ENCODE results near the gene SLC1A2.

SLC1A2 gene

GRCh38 chr11:35414311-35414710, 5.0 kb downstream of the SLC1A2 start:
- DNase-seq (ENCODE audit: low spot score) (no peak), FAIRE-seq (no peak)

- DNase-seq (ENCODE audit: low spot score) = no peak
- no peak for FAIRE-seq
Observed at GRCh38 chr11:35413598-35413997, 5.8 kb downstream of the SLC1A2 start.

GRCh38 chr11:35412285-35412684, 7.1 kb downstream of the SLC1A2 start:
- DNase-seq (ENCODE audit: low spot score) (no peak), FAIRE-seq (no peak)

DNA sequence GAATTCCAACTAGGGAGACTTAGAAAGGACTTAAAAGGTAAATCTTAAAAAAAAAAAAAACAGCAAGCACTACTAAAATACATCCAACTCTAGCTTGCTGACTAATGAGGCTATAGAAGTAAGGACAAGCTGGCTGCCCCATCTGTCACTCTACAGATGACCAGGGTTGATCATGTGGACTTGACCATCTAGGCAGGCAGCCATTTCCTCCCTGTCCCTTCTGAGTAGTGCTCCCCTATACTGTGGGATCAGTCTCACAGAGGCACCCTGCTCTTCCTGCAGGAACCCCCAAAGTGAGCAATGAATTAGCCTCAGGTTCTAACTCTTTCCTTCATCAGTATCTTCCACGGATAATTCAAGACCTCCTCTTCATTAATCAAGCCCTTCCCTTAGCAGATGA, 12.3 kb downstream of the SLC1A2 start:
- no peak for DNase-seq (ENCODE audit: low spot score)
- FAIRE-seq = no peak

DNA sequence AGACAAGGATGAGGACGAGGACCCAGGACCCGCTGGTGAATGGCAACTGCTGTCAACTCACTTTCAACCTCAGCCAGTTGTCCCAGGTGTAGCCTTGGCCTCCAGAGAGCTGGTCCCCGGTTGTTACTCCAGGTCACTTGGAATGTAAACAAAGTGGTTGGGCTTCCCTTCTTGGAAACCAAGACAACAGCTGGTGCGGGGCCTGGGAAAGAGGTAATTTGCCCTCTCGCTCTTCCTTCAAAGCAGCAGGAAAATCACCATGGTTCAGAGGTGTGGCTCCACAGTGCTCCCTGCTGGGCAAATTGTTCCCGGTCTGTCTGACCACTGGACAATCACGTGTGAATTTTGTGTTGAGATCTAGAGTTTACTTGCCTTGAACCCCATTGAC, 15.0 kb downstream of the SLC1A2 start:
- DNase-seq (ENCODE audit: low spot score) = peak; percentile 8
- no peak for FAIRE-seq

DNA sequence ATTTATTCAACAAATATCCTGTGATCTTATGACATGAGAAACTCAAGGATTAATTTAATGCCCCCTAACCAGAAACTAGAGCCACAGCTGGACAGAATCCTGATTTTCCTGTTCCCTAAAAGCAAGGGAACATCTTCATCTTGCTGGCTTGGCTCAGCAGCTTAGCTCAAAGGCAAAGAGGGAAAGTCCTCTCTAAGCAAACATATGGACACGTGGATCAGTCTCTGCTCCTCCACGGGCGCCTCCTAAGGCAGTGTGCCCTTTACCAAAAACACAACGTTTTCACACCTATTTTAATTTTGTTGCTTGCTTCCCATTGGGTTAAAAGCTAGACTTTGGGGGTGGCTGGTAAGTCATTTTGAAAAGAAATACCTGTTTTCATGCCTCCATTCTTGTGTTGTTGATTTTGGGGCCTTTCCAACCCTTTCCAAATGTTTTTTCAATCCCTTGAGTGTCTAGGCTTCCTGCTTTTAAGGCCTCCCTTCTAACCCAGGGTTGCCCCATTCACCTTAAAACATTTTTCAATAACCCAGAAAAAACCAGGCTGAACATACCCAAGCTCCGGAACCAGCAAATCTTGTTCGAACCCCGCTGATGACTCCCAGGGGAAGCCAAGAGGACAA, 15.5 kb downstream of the SLC1A2 start:
- no peak for DNase-seq (ENCODE audit: low spot score)
- no peak for FAIRE-seq

DNA sequence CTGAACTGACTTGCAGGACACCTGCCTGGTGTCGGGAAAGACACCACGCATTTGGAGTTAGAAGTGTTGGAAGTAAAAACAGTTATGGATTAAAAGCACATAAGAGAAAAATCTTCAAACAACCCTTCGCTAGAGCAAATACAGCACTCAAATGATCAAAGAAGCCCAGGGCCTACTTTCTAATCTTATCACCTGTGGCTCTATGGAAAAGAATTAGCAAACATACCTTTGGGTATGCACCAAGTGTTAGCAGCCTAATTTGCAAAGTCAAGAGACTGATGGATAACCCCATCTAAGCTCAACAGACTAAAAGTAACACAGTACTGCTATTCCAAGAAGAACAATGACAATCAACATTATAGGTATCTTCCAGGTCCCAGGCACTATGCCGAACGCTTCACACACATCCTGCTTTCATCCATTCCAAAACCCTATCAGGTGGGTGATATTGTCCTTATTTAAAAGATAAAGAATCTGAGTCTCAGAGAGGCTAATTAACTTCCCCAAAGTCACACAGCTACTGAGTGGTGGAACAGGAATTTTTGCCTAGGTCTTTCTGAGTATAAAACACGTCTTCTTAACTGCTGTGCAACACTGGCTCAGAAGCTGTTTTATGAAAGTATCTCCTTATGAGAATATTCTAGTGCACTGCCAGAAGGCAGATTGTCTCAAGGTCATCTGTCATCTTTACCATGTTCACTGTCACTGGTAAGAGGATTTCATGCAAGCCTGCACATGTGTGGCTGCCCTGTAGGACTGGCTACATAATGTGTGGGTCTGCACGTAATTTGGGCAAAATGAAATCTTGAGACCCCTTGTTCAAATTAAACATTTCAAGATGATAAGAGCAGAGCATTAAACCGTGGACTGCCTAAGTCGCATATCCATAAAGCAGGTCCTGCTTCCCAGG, 16.4 kb downstream of the SLC1A2 start:
- DNase-seq (ENCODE audit: low spot score) (no peak), FAIRE-seq (no peak)

DNA sequence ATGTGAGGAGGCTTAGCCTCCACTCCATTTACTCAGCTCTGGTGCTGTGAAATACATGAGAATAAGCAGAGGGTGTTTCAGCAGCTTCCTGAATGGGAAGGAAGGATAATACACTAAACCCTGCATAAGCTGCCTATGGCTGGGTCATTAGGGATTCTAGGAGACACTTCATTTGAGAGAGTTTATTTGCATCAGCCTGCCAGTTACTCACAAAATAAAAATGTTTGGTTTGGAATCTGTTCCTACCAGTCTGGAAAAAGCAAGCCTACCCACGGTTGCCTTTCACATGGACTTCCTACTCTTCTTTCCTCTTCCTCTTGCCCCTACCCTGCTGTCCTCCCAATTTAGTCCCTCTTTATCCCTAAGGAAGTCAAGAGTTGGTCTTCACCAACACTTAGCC, 20.5 kb downstream of the SLC1A2 start:
- DNase-seq (ENCODE audit: low spot score) (no peak), FAIRE-seq (no peak)

DNA sequence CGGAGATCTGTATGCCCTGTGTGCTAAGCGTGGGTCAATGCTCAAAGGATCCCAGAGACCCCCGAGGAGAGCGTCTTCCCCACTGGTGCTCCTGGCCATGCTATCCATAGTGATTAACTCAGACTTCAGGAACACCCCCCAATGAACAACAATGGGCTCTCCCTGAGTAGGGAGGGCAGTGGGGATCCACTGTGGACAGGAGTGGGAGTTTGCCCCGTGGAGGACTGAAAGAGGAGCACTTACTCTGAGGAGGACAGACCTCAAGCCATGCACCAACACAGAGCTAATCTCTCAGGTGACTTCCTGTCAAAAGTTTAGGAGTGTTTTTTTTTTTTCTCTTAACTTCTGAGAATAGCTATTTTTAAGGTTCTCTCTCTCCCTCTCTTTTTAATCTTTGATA, 24.4 kb downstream of the SLC1A2 start:
- no peak for FAIRE-seq
- no peak for DNase-seq (ENCODE audit: low spot score)

- no peak for DNase-seq (ENCODE audit: low spot score)
- FAIRE-seq = no peak
Observed at GRCh38 chr11:35393098-35393497, 26.3 kb downstream of the SLC1A2 start.

DNA sequence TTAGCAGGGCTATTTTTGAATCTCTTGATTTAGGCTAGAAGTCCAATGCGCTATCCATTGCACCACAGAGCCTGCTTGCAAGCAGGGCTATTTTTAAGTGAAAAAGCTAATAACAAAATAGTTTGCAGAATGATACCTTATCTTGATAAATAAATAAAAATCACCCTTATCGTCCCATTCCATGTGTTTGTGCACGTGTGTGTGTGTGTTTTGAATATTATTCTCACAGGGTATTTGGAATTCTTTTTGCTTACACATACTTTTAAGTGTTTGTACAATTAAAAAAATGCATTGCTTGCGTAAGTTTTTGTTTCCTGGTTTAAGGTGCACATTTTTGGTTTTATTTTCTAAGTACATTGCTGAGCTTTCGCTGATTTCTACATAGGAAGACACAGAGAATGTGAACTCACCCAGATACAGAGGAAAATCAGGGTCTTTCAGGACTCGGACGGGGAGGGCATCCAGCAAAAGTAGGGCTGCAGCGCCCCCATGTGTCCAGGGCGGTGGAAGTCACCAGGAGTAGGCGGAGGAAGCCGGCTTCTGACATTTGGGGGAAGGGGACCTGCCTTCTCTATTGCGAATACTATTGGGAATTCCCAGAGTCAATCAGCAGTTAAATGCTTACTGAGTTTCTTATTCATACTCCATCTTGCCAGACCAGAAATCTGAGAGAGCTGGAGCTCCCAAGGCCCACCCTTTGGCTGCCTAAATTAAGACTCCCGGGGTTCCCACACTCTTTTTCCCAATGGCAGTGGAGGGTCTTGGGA, 27.3 kb downstream of the SLC1A2 start:
- FAIRE-seq = no peak
- DNase-seq (ENCODE audit: low spot score) = peak; percentile 44

GRCh38 chr11:35390737-35391682, 28.3 kb downstream of the SLC1A2 start:
- peak; percentile 34 for DNase-seq (ENCODE audit: low spot score)
- no peak for FAIRE-seq

DNA sequence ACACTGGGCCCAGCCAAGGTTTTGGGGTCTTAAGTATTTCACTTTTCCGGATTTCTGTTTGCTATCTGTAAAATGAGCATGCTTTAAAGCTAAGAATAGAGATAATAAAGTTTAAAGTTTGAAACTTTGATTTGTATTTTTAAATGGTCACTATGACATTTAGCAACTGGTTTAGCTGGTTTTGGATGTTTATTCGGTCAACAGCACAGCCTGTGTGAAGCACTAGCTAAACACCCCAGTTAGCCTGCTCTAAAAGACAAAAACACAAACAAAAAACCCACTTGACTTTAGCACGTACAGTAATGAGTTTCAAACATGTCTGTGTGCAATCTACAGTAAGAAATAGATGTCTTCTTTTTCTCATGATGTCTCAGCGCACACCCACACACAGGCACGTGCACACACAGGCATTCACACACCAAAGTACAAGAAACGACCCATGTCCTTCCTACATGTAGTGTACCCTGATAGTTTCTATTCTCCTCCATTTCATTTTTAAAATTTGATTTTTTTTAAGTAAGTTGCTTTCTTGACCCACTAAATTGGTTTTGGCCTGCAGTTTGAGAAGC, 29.4 kb downstream of the SLC1A2 start:
- FAIRE-seq (no peak), DNase-seq (ENCODE audit: low spot score) (no peak)

DNA sequence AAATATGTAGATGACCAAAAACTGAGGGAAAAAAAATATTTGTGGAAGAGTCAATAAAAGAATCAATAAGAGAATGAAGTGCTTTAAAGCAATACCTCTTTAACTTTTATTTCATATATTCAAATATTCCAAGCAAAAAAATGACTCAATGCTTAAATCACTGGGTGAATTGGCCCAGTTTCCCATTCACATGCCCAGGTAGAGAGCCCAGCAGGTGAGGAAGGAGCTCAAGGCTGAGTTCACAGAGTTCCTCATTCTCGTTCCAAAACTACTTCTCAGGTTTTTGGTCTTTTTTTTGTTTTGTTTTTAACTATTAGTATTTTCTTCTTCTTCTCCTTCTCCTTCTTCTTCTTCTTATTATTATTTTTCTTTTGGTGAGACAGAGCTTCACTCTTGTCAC, 30.2 kb downstream of the SLC1A2 start:
- no peak for DNase-seq (ENCODE audit: low spot score)
- no peak for FAIRE-seq

GRCh38 chr11:35388061-35388460, 31.3 kb downstream of the SLC1A2 start:
- FAIRE-seq (no peak), DNase-seq (ENCODE audit: low spot score) (no peak)

GRCh38 chr11:35387111-35387982, 32.0 kb downstream of the SLC1A2 start:
- FAIRE-seq (no peak), DNase-seq (ENCODE audit: low spot score) (no peak)

GRCh38 chr11:35383953-35384352, 35.4 kb downstream of the SLC1A2 start:
- no peak for DNase-seq (ENCODE audit: low spot score)
- no peak for FAIRE-seq

DNA sequence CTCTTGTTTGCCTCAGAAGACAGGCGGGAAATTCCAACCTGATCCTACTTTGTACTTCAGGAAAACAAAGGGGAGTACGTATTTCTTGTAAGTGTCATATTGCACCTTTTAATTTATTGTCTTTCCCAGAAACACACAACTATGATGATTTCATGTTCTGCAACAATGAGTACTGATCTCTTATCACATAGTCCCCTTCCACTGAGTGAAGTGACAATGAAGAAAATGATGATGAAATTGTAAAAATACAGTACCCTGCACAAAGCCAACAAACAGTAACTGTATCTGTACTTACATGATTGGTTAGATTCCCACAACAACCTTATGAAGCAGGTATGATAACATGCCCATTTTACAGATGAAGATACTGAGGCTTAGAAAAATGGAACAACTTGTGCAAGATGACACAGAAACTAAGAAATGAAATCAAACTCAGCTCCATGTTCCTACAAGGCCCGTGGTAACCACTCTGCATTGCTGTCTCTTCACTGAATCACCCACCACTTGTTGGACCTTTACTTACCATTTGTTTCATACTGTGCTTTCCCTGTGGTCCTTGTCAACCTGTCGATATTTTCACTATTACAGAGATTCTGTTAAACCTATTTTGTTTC, 37.5 kb downstream of the SLC1A2 start:
- FAIRE-seq = no peak
- DNase-seq (ENCODE audit: low spot score) = no peak

GRCh38 chr11:35380603-35381002, 38.8 kb downstream of the SLC1A2 start:
- FAIRE-seq = no peak
- no peak for DNase-seq (ENCODE audit: low spot score)

Measured in RCC 7860 (cell line).